ENCODE measurements around the gene PDZD11.
"Not testable (repeated sequence)": the region's sequence is repeated elsewhere in the genome, so short reads cannot be mapped to it uniquely, and the experiment has no call there.

PDZD11 gene

GRCh38 chrX:70289793-70290770, at the start of gene PDZD11, which contains the start of gene KIF4A:
Gene PDZD11, minus strand, starts transcription at chrX:70289927. Its CDS starts 586 bp downstream, at chrX:70289341.
Gene KIF4A, plus strand, starts transcription at chrX:70290104. Its CDS starts 355 bp downstream, at chrX:70290459.
- Histone ChIP-seq H3K9ac (ENCODE audit: low read depth, low read length) (peak within 1 kb of the TSS; percentile 79), H3K9me3 (ENCODE audit: control insufficient read depth, insufficient read depth, low read length) (peaks cover 2% of the 10 kb centered on the region), H3K27me3 (ENCODE audit: control insufficient read depth, insufficient read depth, low read length) (no peaks in the 10 kb centered on the region), H3K36me3 (ENCODE audit: control insufficient read depth, insufficient read depth, low read length) (peaks cover 2% of the 10 kb centered on the region), H3K4me1 (ENCODE audit: control insufficient read depth, insufficient read depth, low read length) (peaks cover 3% of the 10 kb centered on the region), H3K4me3 (ENCODE audit: low read depth, low read length) (peak within 1 kb of the TSS; percentile 77)

GRCh38 chrX:70338290-70338689, 48.6 kb upstream of the PDZD11 start:
- Histone ChIP-seq H3K4me3 (ENCODE audit: low read depth, low read length) (no peak overlapping the region), H3K9me3 (ENCODE audit: control insufficient read depth, insufficient read depth, low read length) (no peaks in the 10 kb centered on the region), H3K9ac (ENCODE audit: low read depth, low read length) (no peak overlapping the region), H3K36me3 (ENCODE audit: control insufficient read depth, insufficient read depth, low read length) (no peaks in the 10 kb centered on the region), H3K4me1 (ENCODE audit: control insufficient read depth, insufficient read depth, low read length) (no peaks in the 10 kb centered on the region), H3K27me3 (ENCODE audit: control insufficient read depth, insufficient read depth, low read length) (no peaks in the 10 kb centered on the region)

GRCh38 chrX:70336767-70337166, 47.0 kb upstream of the PDZD11 start:
- H3K9me3 ChIP-seq (ENCODE audit: control insufficient read depth, insufficient read depth, low read length): no peaks in the 10 kb centered on the region
- H3K36me3 ChIP-seq (ENCODE audit: control insufficient read depth, insufficient read depth, low read length): no peaks in the 10 kb centered on the region
- H3K4me3 ChIP-seq (ENCODE audit: low read depth, low read length): no peak overlapping the region
- H3K27me3 ChIP-seq (ENCODE audit: control insufficient read depth, insufficient read depth, low read length): no peaks in the 10 kb centered on the region
- no peak overlapping the region for H3K9ac ChIP-seq (ENCODE audit: low read depth, low read length)
- H3K4me1 ChIP-seq (ENCODE audit: control insufficient read depth, insufficient read depth, low read length): no peaks in the 10 kb centered on the region

- no peaks in the 10 kb centered on the region for H3K27me3 ChIP-seq (ENCODE audit: control insufficient read depth, insufficient read depth, low read length)
- no peaks in the 10 kb centered on the region for H3K9me3 ChIP-seq (ENCODE audit: control insufficient read depth, insufficient read depth, low read length)
- H3K4me1 ChIP-seq (ENCODE audit: control insufficient read depth, insufficient read depth, low read length): no peaks in the 10 kb centered on the region
- no peaks in the 10 kb centered on the region for H3K36me3 ChIP-seq (ENCODE audit: control insufficient read depth, insufficient read depth, low read length)
- no peak overlapping the region for H3K4me3 ChIP-seq (ENCODE audit: low read depth, low read length)
- no peak overlapping the region for H3K9ac ChIP-seq (ENCODE audit: low read depth, low read length)
These were observed 42.9 kb upstream of the PDZD11 start for GRCh38 chrX:70332600-70332999.

- no peak overlapping the region for H3K4me3 ChIP-seq (ENCODE audit: low read depth, low read length)
- no peaks in the 10 kb centered on the region for H3K36me3 ChIP-seq (ENCODE audit: control insufficient read depth, insufficient read depth, low read length)
- no peaks in the 10 kb centered on the region for H3K4me1 ChIP-seq (ENCODE audit: control insufficient read depth, insufficient read depth, low read length)
- no peak overlapping the region for H3K9ac ChIP-seq (ENCODE audit: low read depth, low read length)
- no peaks in the 10 kb centered on the region for H3K9me3 ChIP-seq (ENCODE audit: control insufficient read depth, insufficient read depth, low read length)
- no peaks in the 10 kb centered on the region for H3K27me3 ChIP-seq (ENCODE audit: control insufficient read depth, insufficient read depth, low read length)
These were observed 41.4 kb upstream of the PDZD11 start for GRCh38 chrX:70331161-70331560.

- Histone ChIP-seq H3K27me3 (ENCODE audit: control insufficient read depth, insufficient read depth, low read length) (no peaks in the 10 kb centered on the region), H3K9ac (ENCODE audit: low read depth, low read length) (no peak overlapping the region), H3K36me3 (ENCODE audit: control insufficient read depth, insufficient read depth, low read length) (no peaks in the 10 kb centered on the region), H3K9me3 (ENCODE audit: control insufficient read depth, insufficient read depth, low read length) (peaks cover 3% of the 10 kb centered on the region), H3K4me1 (ENCODE audit: control insufficient read depth, insufficient read depth, low read length) (no peaks in the 10 kb centered on the region), H3K4me3 (ENCODE audit: low read depth, low read length) (no peak overlapping the region)
These were observed 34.6 kb upstream of the PDZD11 start for GRCh38 chrX:70324326-70324725.

- not testable (repeated sequence) for H3K27me3 ChIP-seq (ENCODE audit: control insufficient read depth, insufficient read depth, low read length); H3K4me3 ChIP-seq (ENCODE audit: low read depth, low read length); H3K36me3 ChIP-seq (ENCODE audit: control insufficient read depth, insufficient read depth, low read length); H3K9ac ChIP-seq (ENCODE audit: low read depth, low read length); H3K9me3 ChIP-seq (ENCODE audit: control insufficient read depth, insufficient read depth, low read length); H3K4me1 ChIP-seq (ENCODE audit: control insufficient read depth, insufficient read depth, low read length)
These were observed 33.9 kb upstream of the PDZD11 start for GRCh38 chrX:70323628-70324027.

- H3K4me3 ChIP-seq (ENCODE audit: low read depth, low read length): no peak overlapping the region
- no peaks in the 10 kb centered on the region for H3K36me3 ChIP-seq (ENCODE audit: control insufficient read depth, insufficient read depth, low read length)
- peaks cover 3% of the 10 kb centered on the region for H3K9me3 ChIP-seq (ENCODE audit: control insufficient read depth, insufficient read depth, low read length)
- H3K9ac ChIP-seq (ENCODE audit: low read depth, low read length): no peak overlapping the region
- no peaks in the 10 kb centered on the region for H3K27me3 ChIP-seq (ENCODE audit: control insufficient read depth, insufficient read depth, low read length)
- H3K4me1 ChIP-seq (ENCODE audit: control insufficient read depth, insufficient read depth, low read length): no peaks in the 10 kb centered on the region
These were observed 33.1 kb upstream of the PDZD11 start for GRCh38 chrX:70322784-70323183.

GRCh38 chrX:70313503-70313902, 23.8 kb upstream of the PDZD11 start:
- no peaks in the 10 kb centered on the region for H3K9me3 ChIP-seq (ENCODE audit: control insufficient read depth, insufficient read depth, low read length)
- no peak overlapping the region for H3K9ac ChIP-seq (ENCODE audit: low read depth, low read length)
- H3K4me1 ChIP-seq (ENCODE audit: control insufficient read depth, insufficient read depth, low read length): no peaks in the 10 kb centered on the region
- no peak overlapping the region for H3K4me3 ChIP-seq (ENCODE audit: low read depth, low read length)
- H3K36me3 ChIP-seq (ENCODE audit: control insufficient read depth, insufficient read depth, low read length): no peaks in the 10 kb centered on the region
- H3K27me3 ChIP-seq (ENCODE audit: control insufficient read depth, insufficient read depth, low read length): no peaks in the 10 kb centered on the region

GRCh38 chrX:70301716-70302115, 12.0 kb upstream of the PDZD11 start:
- no peaks in the 10 kb centered on the region for H3K4me1 ChIP-seq (ENCODE audit: control insufficient read depth, insufficient read depth, low read length)
- peaks cover 4% of the 10 kb centered on the region for H3K9me3 ChIP-seq (ENCODE audit: control insufficient read depth, insufficient read depth, low read length)
- H3K36me3 ChIP-seq (ENCODE audit: control insufficient read depth, insufficient read depth, low read length): peaks cover 3% of the 10 kb centered on the region
- H3K9ac ChIP-seq (ENCODE audit: low read depth, low read length): no peak overlapping the region
- H3K27me3 ChIP-seq (ENCODE audit: control insufficient read depth, insufficient read depth, low read length): no peaks in the 10 kb centered on the region
- no peak overlapping the region for H3K4me3 ChIP-seq (ENCODE audit: low read depth, low read length)

GRCh38 chrX:70293621-70294020, 3.9 kb upstream of the PDZD11 start:
- peaks cover 3% of the 10 kb centered on the region for H3K4me1 ChIP-seq (ENCODE audit: control insufficient read depth, insufficient read depth, low read length)
- peaks cover 3% of the 10 kb centered on the region for H3K36me3 ChIP-seq (ENCODE audit: control insufficient read depth, insufficient read depth, low read length)
- no peak overlapping the region for H3K9ac ChIP-seq (ENCODE audit: low read depth, low read length)
- H3K4me3 ChIP-seq (ENCODE audit: low read depth, low read length): no peak overlapping the region
- no peaks in the 10 kb centered on the region for H3K9me3 ChIP-seq (ENCODE audit: control insufficient read depth, insufficient read depth, low read length)
- no peaks in the 10 kb centered on the region for H3K27me3 ChIP-seq (ENCODE audit: control insufficient read depth, insufficient read depth, low read length)

GRCh38 chrX:70292788-70293187, 3.1 kb upstream of the PDZD11 start:
- peaks cover 3% of the 10 kb centered on the region for H3K36me3 ChIP-seq (ENCODE audit: control insufficient read depth, insufficient read depth, low read length)
- no peak overlapping the region for H3K4me3 ChIP-seq (ENCODE audit: low read depth, low read length)
- no peaks in the 10 kb centered on the region for H3K27me3 ChIP-seq (ENCODE audit: control insufficient read depth, insufficient read depth, low read length)
- H3K9ac ChIP-seq (ENCODE audit: low read depth, low read length): no peak overlapping the region
- H3K9me3 ChIP-seq (ENCODE audit: control insufficient read depth, insufficient read depth, low read length): peaks cover 2% of the 10 kb centered on the region
- H3K4me1 ChIP-seq (ENCODE audit: control insufficient read depth, insufficient read depth, low read length): peaks cover 3% of the 10 kb centered on the region
